ENCODE results near the gene GSTA4.
A peak's percentile ranks its signal among the peaks of the same experiment; 100 is the strongest.
"Not testable (repeated sequence)": the region's sequence is repeated elsewhere in the genome, so short reads cannot be mapped to it uniquely, and the experiment has no call there.

The GSTA4 gene

GRCh38 chr6:53010504-53010903, 15.4 kb upstream of the GSTA4 start:
- Histone ChIP-seq H3K4me3 (ENCODE audit: low read length) (no peak overlapping the region), H3K4me1 (ENCODE audit: insufficient read depth, low read length) (no peaks in the 10 kb centered on the region), H3K27ac (ENCODE audit: low read length) (no peak overlapping the region), H3K9me3 (ENCODE audit: insufficient read depth, low read depth, low read length) (no peaks in the 10 kb centered on the region), H3K36me3 (ENCODE audit: insufficient read depth, low read depth, low read length) (peaks cover 79% of the 10 kb centered on the region), H3K9ac (ENCODE audit: low read depth, low read length) (no peak overlapping the region), H3K27me3 (ENCODE audit: insufficient read depth, low read length) (no peaks in the 10 kb centered on the region)

- H3K27ac ChIP-seq (ENCODE audit: low read length), result no peak overlapping the region
- no peak overlapping the region for H3K9ac ChIP-seq (ENCODE audit: low read depth, low read length)
- H3K4me3 ChIP-seq (ENCODE audit: low read length), result no peak overlapping the region
- no peaks in the 10 kb centered on the region for H3K9me3 ChIP-seq (ENCODE audit: insufficient read depth, low read depth, low read length)
- no peaks in the 10 kb centered on the region for H3K4me1 ChIP-seq (ENCODE audit: insufficient read depth, low read length)
- peaks cover 78% of the 10 kb centered on the region for H3K36me3 ChIP-seq (ENCODE audit: insufficient read depth, low read depth, low read length)
- H3K27me3 ChIP-seq (ENCODE audit: insufficient read depth, low read length), result no peaks in the 10 kb centered on the region
Observed at GRCh38 chr6:53009511-53009910, 14.4 kb upstream of the GSTA4 start.

- H3K4me1 ChIP-seq (ENCODE audit: insufficient read depth, low read length), result no peaks in the 10 kb centered on the region
- no peaks in the 10 kb centered on the region for H3K9me3 ChIP-seq (ENCODE audit: insufficient read depth, low read depth, low read length)
- H3K27ac ChIP-seq (ENCODE audit: low read length), result no peak overlapping the region
- H3K9ac ChIP-seq (ENCODE audit: low read depth, low read length), result no peak overlapping the region
- H3K27me3 ChIP-seq (ENCODE audit: insufficient read depth, low read length), result no peaks in the 10 kb centered on the region
- peaks cover 82% of the 10 kb centered on the region for H3K36me3 ChIP-seq (ENCODE audit: insufficient read depth, low read depth, low read length)
- H3K4me3 ChIP-seq (ENCODE audit: low read length), result no peak overlapping the region
Observed at GRCh38 chr6:53009056-53009455, 14.0 kb upstream of the GSTA4 start.

- H3K4me1 ChIP-seq (ENCODE audit: insufficient read depth, low read length); H3K9me3 ChIP-seq (ENCODE audit: insufficient read depth, low read depth, low read length); H3K4me3 ChIP-seq (ENCODE audit: low read length); H3K9ac ChIP-seq (ENCODE audit: low read depth, low read length); H3K27ac ChIP-seq (ENCODE audit: low read length); H3K27me3 ChIP-seq (ENCODE audit: insufficient read depth, low read length): not testable (repeated sequence)
- peaks cover 78% of the 10 kb centered on the region for H3K36me3 ChIP-seq (ENCODE audit: insufficient read depth, low read depth, low read length)
Observed at GRCh38 chr6:53008192-53008687, 13.2 kb upstream of the GSTA4 start.

- H3K4me3 ChIP-seq (ENCODE audit: low read length), result no peak overlapping the region
- H3K9ac ChIP-seq (ENCODE audit: low read depth, low read length), result no peak overlapping the region
- H3K9me3 ChIP-seq (ENCODE audit: insufficient read depth, low read depth, low read length), result no peaks in the 10 kb centered on the region
- no peaks in the 10 kb centered on the region for H3K4me1 ChIP-seq (ENCODE audit: insufficient read depth, low read length)
- H3K27me3 ChIP-seq (ENCODE audit: insufficient read depth, low read length), result no peaks in the 10 kb centered on the region
- peaks cover 53% of the 10 kb centered on the region for H3K36me3 ChIP-seq (ENCODE audit: insufficient read depth, low read depth, low read length)
- H3K27ac ChIP-seq (ENCODE audit: low read length), result no peak overlapping the region
Observed at GRCh38 chr6:53005663-53006250, 10.7 kb upstream of the GSTA4 start.

- no peak overlapping the region for H3K4me3 ChIP-seq (ENCODE audit: low read length)
- no peaks in the 10 kb centered on the region for H3K4me1 ChIP-seq (ENCODE audit: insufficient read depth, low read length)
- peaks cover 8% of the 10 kb centered on the region; the same call in 1 of the 2 replicates for H3K36me3 ChIP-seq (ENCODE audit: insufficient read depth, low read depth, low read length)
- H3K9me3 ChIP-seq (ENCODE audit: insufficient read depth, low read depth, low read length), result no peaks in the 10 kb centered on the region
- no peaks in the 10 kb centered on the region for H3K27me3 ChIP-seq (ENCODE audit: insufficient read depth, low read length)
- H3K9ac ChIP-seq (ENCODE audit: low read depth, low read length), result no peak overlapping the region
- H3K27ac ChIP-seq (ENCODE audit: low read length), result no peak overlapping the region
Observed at GRCh38 chr6:52999456-52999855, 4.4 kb upstream of the GSTA4 start.

- no peaks in the 10 kb centered on the region for H3K36me3 ChIP-seq (ENCODE audit: insufficient read depth, low read depth, low read length)
- peaks cover 4% of the 10 kb centered on the region; the same call in 1 of the 2 replicates for H3K4me1 ChIP-seq (ENCODE audit: insufficient read depth, low read length)
- no peak overlapping the region for H3K4me3 ChIP-seq (ENCODE audit: low read length)
- H3K9ac ChIP-seq (ENCODE audit: low read depth, low read length), result no peak overlapping the region
- H3K27ac ChIP-seq (ENCODE audit: low read length), result no peak overlapping the region
- H3K27me3 ChIP-seq (ENCODE audit: insufficient read depth, low read length), result no peaks in the 10 kb centered on the region
- H3K9me3 ChIP-seq (ENCODE audit: insufficient read depth, low read depth, low read length), result no peaks in the 10 kb centered on the region
Observed at GRCh38 chr6:52998603-52999002, 3.5 kb upstream of the GSTA4 start.

- Histone ChIP-seq H3K4me1 (ENCODE audit: insufficient read depth, low read length) (peaks cover 8% of the 10 kb centered on the region; the same call in 1 of the 2 replicates), H3K27me3 (ENCODE audit: insufficient read depth, low read length) (no peaks in the 10 kb centered on the region), H3K9ac (ENCODE audit: low read depth, low read length) (no peak overlapping the region), H3K9me3 (ENCODE audit: insufficient read depth, low read depth, low read length) (no peaks in the 10 kb centered on the region), H3K4me3 (ENCODE audit: low read length) (peak overlapping the region; percentile 7; the same call in 1 of the 2 replicates), H3K27ac (ENCODE audit: low read length) (no peak overlapping the region), H3K36me3 (ENCODE audit: insufficient read depth, low read depth, low read length) (peaks cover 3% of the 10 kb centered on the region)
Observed at GRCh38 chr6:52995913-52996645, 995 bp upstream of the GSTA4 start.

GRCh38 chr6:52994839-52995088, 320 bp downstream of the GSTA4 start:
- Histone ChIP-seq H3K27ac (ENCODE audit: low read length) (peak overlapping the region; percentile 77), H3K9ac (ENCODE audit: low read depth, low read length) (peak overlapping the region; percentile 95), H3K27me3 (ENCODE audit: insufficient read depth, low read length) (no peaks in the 10 kb centered on the region), H3K9me3 (ENCODE audit: insufficient read depth, low read depth, low read length) (no peaks in the 10 kb centered on the region), H3K36me3 (ENCODE audit: insufficient read depth, low read depth, low read length) (peaks cover 4% of the 10 kb centered on the region), H3K4me1 (ENCODE audit: insufficient read depth, low read length) (peaks cover 8% of the 10 kb centered on the region; the same call in 1 of the 2 replicates), H3K4me3 (ENCODE audit: low read length) (peak overlapping the region; percentile 89)

GRCh38 chr6:52994031-52994838, 849 bp downstream of the GSTA4 start:
- peak overlapping the region; percentile 95 for H3K9ac ChIP-seq (ENCODE audit: low read depth, low read length)
- H3K4me1 ChIP-seq (ENCODE audit: insufficient read depth, low read length), result peaks cover 8% of the 10 kb centered on the region; the same call in 1 of the 2 replicates
- H3K27me3 ChIP-seq (ENCODE audit: insufficient read depth, low read length), result no peaks in the 10 kb centered on the region
- no peaks in the 10 kb centered on the region for H3K9me3 ChIP-seq (ENCODE audit: insufficient read depth, low read depth, low read length)
- H3K36me3 ChIP-seq (ENCODE audit: insufficient read depth, low read depth, low read length), result peaks cover 7% of the 10 kb centered on the region
- peak overlapping the region; percentile 77 for H3K27ac ChIP-seq (ENCODE audit: low read length)
- H3K4me3 ChIP-seq (ENCODE audit: low read length), result peak overlapping the region; percentile 89

GRCh38 chr6:52992980-52993920, 1.8 kb downstream of the GSTA4 start:
- peak overlapping the region; percentile 89 for H3K4me3 ChIP-seq (ENCODE audit: low read length)
- H3K36me3 ChIP-seq (ENCODE audit: insufficient read depth, low read depth, low read length), result peaks cover 7% of the 10 kb centered on the region
- peak overlapping the region; percentile 95 for H3K9ac ChIP-seq (ENCODE audit: low read depth, low read length)
- H3K27me3 ChIP-seq (ENCODE audit: insufficient read depth, low read length), result no peaks in the 10 kb centered on the region
- peaks cover 8% of the 10 kb centered on the region; the same call in 1 of the 2 replicates for H3K4me1 ChIP-seq (ENCODE audit: insufficient read depth, low read length)
- peak overlapping the region; percentile 77 for H3K27ac ChIP-seq (ENCODE audit: low read length)
- H3K9me3 ChIP-seq (ENCODE audit: insufficient read depth, low read depth, low read length), result no peaks in the 10 kb centered on the region

Data from iPS-20b (cell line).